ENCODE results near the gene NFASC.

Gene NFASC

GRCh38 chr1:204889681-204890383, 19.2 kb downstream of the NFASC start:
- DNase-seq: no peak

GRCh38 chr1:204891860-204892259, 21.2 kb downstream of the NFASC start:
- DNase-seq: no peak

GRCh38 chr1:204894031-204894430, 23.4 kb downstream of the NFASC start:
- no peak for DNase-seq

- no peak for DNase-seq
Measured at GRCh38 chr1:204894606-204895005, 23.9 kb downstream of the NFASC start.

GRCh38 chr1:204896023-204896422, 25.4 kb downstream of the NFASC start:
- no peak for DNase-seq

GRCh38 chr1:204896787-204897469, 26.3 kb downstream of the NFASC start:
- no peak for DNase-seq

- DNase-seq: no peak
Measured at GRCh38 chr1:204900721-204901120, 30.1 kb downstream of the NFASC start.

- DNase-seq: no peak
Measured at GRCh38 chr1:204902671-204903070, 32.0 kb downstream of the NFASC start.

- DNase-seq: no peak
Measured at GRCh38 chr1:204904228-204904810, 33.7 kb downstream of the NFASC start.

GRCh38 chr1:204909109-204909508, 38.4 kb downstream of the NFASC start:
- DNase-seq: no peak

- no peak for DNase-seq
Measured at GRCh38 chr1:204915861-204916495, 45.3 kb downstream of the NFASC start.

GRCh38 chr1:204917802-204918201, 47.1 kb downstream of the NFASC start:
- no peak for DNase-seq

GRCh38 chr1:204920511-204920910, 49.8 kb downstream of the NFASC start:
- DNase-seq: no peak

- DNase-seq: peak in 2 of 14 donors; percentile 43 to 51
Measured at GRCh38 chr1:204920967-204921366, 50.3 kb downstream of the NFASC start.

- peak in 1 of 14 donors; percentile 27 for DNase-seq
Measured at GRCh38 chr1:204921855-204922516, 51.3 kb downstream of the NFASC start.

GRCh38 chr1:204923201-204923600, 52.5 kb downstream of the NFASC start:
- DNase-seq: peak in 1 of 14 donors; percentile 20

- DNase-seq: no peak
Measured at GRCh38 chr1:204923626-204924012, 53.0 kb downstream of the NFASC start.

- DNase-seq: peak in 1 of 14 donors; percentile 89
Measured at GRCh38 chr1:204924013-204924759, 53.5 kb downstream of the NFASC start.

GRCh38 chr1:204925701-204926100, 55.0 kb downstream of the NFASC start:
- no peak for DNase-seq

GRCh38 chr1:204927673-204928641, 57.3 kb downstream of the NFASC start:
- no peak for DNase-seq
